Body of pancreas (tissue), 4 donors: ENCODE results near the gene ELF1. TPM values are rescaled to one million over a fixed set of nuclear protein-coding genes. Genes with fewer than 3 reads are reported as not detected.

ENCODE experiments used
- ATAC-seq: fragments of 150-250 bp; one replicate; pipeline ENCODE4 v1.9.1; 2016
- DNase-seq, 4 donors: peaks; one replicate each; pipeline ENCODE4 v3.0.0-alpha.2; 2019
- H3K27ac ChIP-seq, 4 donors: fragments of 200-600 bp; sonication (generic); 1 replicate in 3 of 4; 2 replicates in 1 of 4; pipeline versions ENCODE4 v1.5.1 to v1.6.1; 2016 to 2019; ENCODE audit warnings: mild to moderate bottlenecking in 1 of 4, mixed read lengths in 1 of 4, moderate library complexity in 1 of 4
- H3K27me3 ChIP-seq, 2 donors: fragments of 200-600 bp; sonication (generic); one replicate each; pipeline ENCODE4 v1.6.0; 2016; ENCODE audit warnings: mild to moderate bottlenecking in 1 of 2
- H3K36me3 ChIP-seq, 2 donors: fragments of 200-600 bp; sonication (generic); replicated peaks in 1 of 2; 2 replicates each; pipeline ENCODE4 v1.5.1; 2016; ENCODE audit warnings: low read depth in 2 of 2; ENCODE audit not compliant: insufficient read depth in 1 of 2
- H3K4me1 ChIP-seq: fragments of 200-600 bp; sonication (generic); one replicate; pipeline ENCODE4 v1.6.0; 2016
- H3K4me3 ChIP-seq, 2 donors: fragments of 200-600 bp; sonication (generic); 1 replicate in 1 of 2; 2 replicates in 1 of 2; pipeline ENCODE4 v1.5.1; 2016 to 2019
- H3K9me3 ChIP-seq, 3 donors: fragments of 200-600 bp; sonication (generic); 1 replicate in 2 of 3; 2 replicates in 1 of 3; pipeline ENCODE4 v1.5.1; 2016
- CTCF ChIP-seq, 7 experiments: fragments of 450-650 bp in 4 of 7; fragments of 200-600 bp in 3 of 7; sonication (generic) in 3 of 7; IDR thresholded peaks; one replicate each; pipeline ENCODE4 v1.5.1; 2016 to 2019; ENCODE audit warnings: antibody characterized with exemption in 7 of 7
- POLR2A ChIP-seq, 3 donors: fragments of 450-650 bp; IDR thresholded peaks; one replicate each; pipeline ENCODE4 v1.6.1; 2016; ENCODE audit warnings: antibody characterized with exemption in 3 of 3, mild to moderate bottlenecking in 2 of 3
- WGBS, 2 donors: methylation state at CpG; one replicate each; pipeline ENCODE4 v1.1.5; 2017; 5-methylcytosine and 5-hydroxymethylcytosine counted together
- intact Hi-C: fragments of 100-400 bp; cut with DNase I; formaldehyde crosslinking; loops from one replicate; pipeline ENCODE4 v1.15.1; 2023
- total RNA-seq, 2 donors: library from RNA; depleted of rRNA; stranded (reverse); fragments of >200 nt; gene quantifications; one replicate each; pipeline ENCODE4 v1.1.0, GENCODE V29; 2016

The ELF1 gene
- total RNA-seq, 2 donors from 2014 or later: 40.5 to 61.7 TPM

- TF ChIP-seq POLR2A (IDR thresholded peaks at IDR 0.05) (peak in 2 of 3 donors; percentile 43 to 57), CTCF (IDR thresholded peaks at IDR 0.05) (no peak)
- intact Hi-C loops: loop anchor here (5.0 to 10.0 kb wide), 2 partner anchors 74 to 136 kb away; no protein-coding TSS in a partner anchor
- H3K27ac ChIP-seq: peak overlapping the region; percentile 64 to 100 (median 99)
- WGBS, 2 donors: 51% methylated on average over 18 of the region's 18 CpGs
- DNase-seq (peak in 2 of 4 donors; percentile 29 to 42), ATAC-seq (no peak)
- H3K36me3 ChIP-seq: no peaks in the 10 kb centered on the region
- no peaks in the 10 kb centered on the region for H3K27me3 ChIP-seq
- peak overlapping the region in 1 of 2 donors; percentile 84 for H3K4me3 ChIP-seq
- peaks cover 65% of the 10 kb centered on the region for H3K4me1 ChIP-seq
- H3K9me3 ChIP-seq: no peaks in the 10 kb centered on the region
Observed at GRCh38 chr13:41058295-41059070, 39.4 kb upstream of the ELF1 start.

DNA sequence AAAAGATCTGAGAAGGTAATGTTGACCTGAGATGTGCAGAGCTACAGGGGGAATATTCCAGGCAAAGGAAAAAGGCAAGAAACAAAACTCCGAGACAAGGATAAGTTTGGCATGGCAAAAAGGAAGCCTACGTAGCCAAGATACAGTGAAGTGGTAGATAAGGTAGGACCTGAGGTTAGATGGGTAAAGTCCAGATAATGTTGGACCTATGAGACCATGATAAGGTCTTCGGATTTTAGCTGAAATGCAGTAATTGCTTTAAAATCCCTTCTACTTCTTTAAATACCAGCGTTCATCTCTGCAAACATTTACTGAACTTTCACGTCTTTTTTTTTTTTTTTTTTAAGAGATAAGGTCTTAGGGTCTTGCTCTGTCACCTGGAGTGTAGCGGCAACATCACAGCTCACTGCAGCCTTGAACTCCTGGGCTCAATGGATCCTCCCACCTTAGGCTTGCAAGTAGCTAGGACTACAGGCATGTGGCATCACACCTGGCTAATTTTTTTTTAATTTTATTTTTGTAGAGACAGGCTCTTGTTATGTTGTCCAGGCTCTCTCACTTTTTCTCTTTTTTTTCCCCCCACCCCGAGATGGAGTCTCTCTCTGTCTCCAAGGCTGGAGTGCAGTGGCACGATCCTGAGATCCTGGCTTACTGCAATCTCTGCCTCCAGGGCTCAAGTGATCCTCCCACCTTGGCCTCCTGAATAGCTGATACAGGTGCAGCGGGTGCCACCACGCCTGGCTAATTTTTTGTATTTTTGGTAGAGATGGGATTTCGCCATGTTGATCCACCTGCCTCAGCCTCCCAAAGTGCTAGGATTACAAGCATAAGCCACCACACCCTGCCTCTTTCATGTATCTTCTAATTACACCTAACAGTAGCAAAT, 38.0 kb upstream of the ELF1 start:
- Histone ChIP-seq H3K36me3 (no peaks in the 10 kb centered on the region), H3K4me3 (no peak overlapping the region)
- ATAC-seq: no peak

GRCh38 chr13:41056194-41056593, 37.1 kb upstream of the ELF1 start:
- H3K27ac ChIP-seq: peak overlapping the region in 2 of 4 donors; percentile 36 to 100
- TF ChIP-seq CTCF (IDR thresholded peaks at IDR 0.05): no peak
- TF ChIP-seq POLR2A (IDR thresholded peaks at IDR 0.05): no peak
- H3K4me3 ChIP-seq: no peak overlapping the region
- intact Hi-C loops: loop anchor here (5.0 to 10.0 kb wide), 2 partner anchors 71 to 134 kb away; no protein-coding TSS in a partner anchor
- H3K36me3 ChIP-seq: no peaks in the 10 kb centered on the region
- peaks cover 75% of the 10 kb centered on the region for H3K4me1 ChIP-seq
- H3K9me3 ChIP-seq: no peaks in the 10 kb centered on the region
- no peaks in the 10 kb centered on the region for H3K27me3 ChIP-seq
- DNase-seq (no peak), ATAC-seq (no peak)

More for the DNA sequence above, 38.0 kb upstream of the ELF1 start:
- no peak for DNase-seq
- WGBS, 2 donors: 40% methylated on average over 11 of the region's 11 CpGs
- Histone ChIP-seq H3K9me3 (no peaks in the 10 kb centered on the region), H3K4me1 (peaks cover 69% of the 10 kb centered on the region), H3K27me3 (no peaks in the 10 kb centered on the region), H3K27ac (peak overlapping the region in 3 of 4 donors; percentile 99 to 100 (median 99))
- intact Hi-C loops: loop anchor here (5.0 to 10.0 kb wide), 2 partner anchors 72 to 135 kb away; no protein-coding TSS in a partner anchor
- TF ChIP-seq POLR2A (IDR thresholded peaks at IDR 0.05) (no peak), CTCF (IDR thresholded peaks at IDR 0.05) (no peak)

- intact Hi-C loops: loop anchor here (5.0 to 10.0 kb wide), 2 partner anchors 70 to 133 kb away; no protein-coding TSS in a partner anchor
- 79 to 80% methylated on average over 5 of the region's 5 CpGs for WGBS, 2 donors
- TF ChIP-seq POLR2A (IDR thresholded peaks at IDR 0.05) (no peak), CTCF (IDR thresholded peaks at IDR 0.05) (peak in 1 of 7 experiments; percentile 17)
- Histone ChIP-seq H3K36me3 (no peaks in the 10 kb centered on the region), H3K27ac (peak overlapping the region in 2 of 4 donors; percentile 26 to 38), H3K4me1 (peaks cover 86% of the 10 kb centered on the region), H3K9me3 (no peaks in the 10 kb centered on the region), H3K27me3 (no peaks in the 10 kb centered on the region), H3K4me3 (no peak overlapping the region)
- no peak for DNase-seq
- no peak for ATAC-seq
Observed at GRCh38 chr13:41054919-41055619, 36.0 kb upstream of the ELF1 start.
